Astrocyte (in vitro differentiated cells and primary cell): ENCODE measurements around the gene TMEM40. TPM values are rescaled to one million over a fixed set of nuclear protein-coding genes. Genes with fewer than 3 reads are reported as not detected.
"Not testable (repeated sequence)": the region's sequence is repeated elsewhere in the genome, so short reads cannot be mapped to it uniquely, and the experiment has no call there.

ENCODE experiments used
- DNase-seq: peaks from one replicate; pipeline ENCODE4 v3.0.0-alpha.2; 2010; ENCODE audit warnings: low read depth
- FAIRE-seq: peaks from 2 replicates; lab custom pipeline; 2011; peaks lifted over from hg19 to GRCh38; lab: Jason Lieb, UNC
- H2AFZ ChIP-seq: 2 replicates; pipeline ENCODE4 v1.6.0; 2012; ENCODE audit warnings: low read depth, low read length, inconsistent platforms
- H3K27ac ChIP-seq: 2 replicates; pipeline ENCODE4 v1.5.1; 2011; ENCODE audit warnings: low read depth, low read length, inconsistent platforms
- H3K27me3 ChIP-seq: 2 replicates; pipeline ENCODE4 v1.6.0; 2011; ENCODE audit warnings: low read length, inconsistent platforms; ENCODE audit not compliant: insufficient read depth
- H3K36me3 ChIP-seq: 2 replicates; pipeline ENCODE4 v1.5.1; 2011; ENCODE audit warnings: low read length, inconsistent platforms; ENCODE audit not compliant: insufficient read depth
- H3K4me1 ChIP-seq: 2 replicates; pipeline ENCODE4 v1.5.1; 2011; ENCODE audit warnings: low read length, inconsistent platforms; ENCODE audit not compliant: insufficient read depth
- H3K4me2 ChIP-seq: 2 replicates; pipeline ENCODE4 v1.6.0; 2012; ENCODE audit warnings: low read length, inconsistent platforms
- H3K4me3 ChIP-seq: 2 replicates; pipeline ENCODE4 v1.5.1; 2011; ENCODE audit warnings: low read depth, mild to moderate bottlenecking, low read length, inconsistent platforms; ENCODE audit not compliant: insufficient read depth
- H3K79me2 ChIP-seq: 2 replicates; pipeline ENCODE4 v1.6.0; 2012; ENCODE audit warnings: mild to moderate bottlenecking, low read length, inconsistent platforms; ENCODE audit not compliant: insufficient read depth
- H3K9ac ChIP-seq: 2 replicates; pipeline ENCODE4 v1.6.0; 2012; ENCODE audit warnings: mild to moderate bottlenecking, low read length, inconsistent platforms
- H3K9me3 ChIP-seq: 2 replicates; pipeline ENCODE4 v1.5.1; 2012; ENCODE audit warnings: low read depth, mild to moderate bottlenecking, low read length, inconsistent platforms; ENCODE audit not compliant: insufficient read depth
- H4K20me1 ChIP-seq: 2 replicates; pipeline ENCODE4 v1.6.0; 2012; ENCODE audit warnings: low read length, inconsistent platforms; ENCODE audit not compliant: insufficient read depth
- H3K27ac Mint-ChIP-seq: one replicate; pipeline ENCODE4 v1.8.0; 2021; ENCODE audit warnings: mild to moderate bottlenecking, mixed read lengths; ENCODE audit not compliant: unreplicated experiment
- H3K27me3 Mint-ChIP-seq: one replicate; pipeline ENCODE4 v1.8.0; 2021; ENCODE audit warnings: low read depth, mixed read lengths; ENCODE audit not compliant: unreplicated experiment
- H3K36me3 Mint-ChIP-seq: one replicate; pipeline ENCODE4 v1.8.0; 2021; ENCODE audit warnings: low read depth, mixed read lengths; ENCODE audit not compliant: unreplicated experiment
- H3K4me1 Mint-ChIP-seq: one replicate; pipeline ENCODE4 v1.8.0; 2021; ENCODE audit warnings: low read depth, mixed read lengths; ENCODE audit not compliant: unreplicated experiment
- H3K4me3 Mint-ChIP-seq: one replicate; pipeline ENCODE4 v1.8.0; 2021; ENCODE audit warnings: mild to moderate bottlenecking, moderate library complexity, mixed read lengths; ENCODE audit not compliant: unreplicated experiment
- H3K9me3 Mint-ChIP-seq: one replicate; pipeline ENCODE4 v1.8.0; 2021; ENCODE audit warnings: mild to moderate bottlenecking, mixed read lengths; ENCODE audit not compliant: unreplicated experiment
- EZH2 ChIP-seq: IDR thresholded peaks from 2 replicates; pipeline ENCODE4 v1.6.1; 2012; ENCODE audit warnings: mild to moderate bottlenecking, low read length, inconsistent platforms; ENCODE audit not compliant: insufficient read depth
- total RNA-seq: library from RNA; stranded (reverse); gene quantifications from 2 replicates; pipeline ENCODE4 v1.2.1, GENCODE V29; 2021
- TF ChIP-seq, protein P1 (sequence below): IDR thresholded peaks from 2 replicates; pipeline ENCODE4 v1.5.1; 2011; ENCODE audit warnings: low read depth, mild to moderate bottlenecking, inconsistent platforms, low read length, moderate library complexity; ENCODE audit not compliant: insufficient read depth

The TMEM40 gene
- total RNA-seq, 1 donor from 2014 or later = 2.0 TPM

DNA sequence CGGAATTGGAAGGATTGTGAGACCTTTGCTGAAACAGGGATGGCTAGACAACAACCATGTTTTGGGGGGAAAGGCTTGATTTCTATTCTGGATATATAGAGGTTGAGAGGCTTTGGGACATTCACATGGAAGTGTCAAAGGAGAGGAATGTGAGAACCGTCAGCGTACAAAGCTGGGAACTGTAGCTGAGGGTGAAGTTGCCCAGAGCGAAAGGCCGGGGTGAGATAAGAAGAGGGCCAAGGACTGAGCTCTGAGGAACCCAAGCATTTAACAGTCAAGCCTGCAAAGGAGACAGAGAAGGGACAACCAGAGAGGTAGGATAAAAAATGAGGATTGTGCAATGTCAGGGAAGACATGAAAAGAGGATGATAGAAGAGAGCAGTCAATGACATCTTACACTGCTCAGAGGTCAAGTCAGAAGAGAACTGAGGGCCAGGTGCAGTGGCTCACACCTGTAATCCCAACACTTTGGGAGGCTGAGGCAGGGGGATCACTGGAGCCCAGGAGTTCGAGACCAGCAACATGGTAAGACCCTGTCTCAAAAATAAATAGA, 53.6 kb downstream of the TMEM40 start:
- H3K79me2 ChIP-seq = no peaks in the 10 kb centered on the region
- H3K4me1 Mint-ChIP-seq = peaks cover 14% of the 10 kb centered on the region
- TF ChIP-seq, protein P1, sequence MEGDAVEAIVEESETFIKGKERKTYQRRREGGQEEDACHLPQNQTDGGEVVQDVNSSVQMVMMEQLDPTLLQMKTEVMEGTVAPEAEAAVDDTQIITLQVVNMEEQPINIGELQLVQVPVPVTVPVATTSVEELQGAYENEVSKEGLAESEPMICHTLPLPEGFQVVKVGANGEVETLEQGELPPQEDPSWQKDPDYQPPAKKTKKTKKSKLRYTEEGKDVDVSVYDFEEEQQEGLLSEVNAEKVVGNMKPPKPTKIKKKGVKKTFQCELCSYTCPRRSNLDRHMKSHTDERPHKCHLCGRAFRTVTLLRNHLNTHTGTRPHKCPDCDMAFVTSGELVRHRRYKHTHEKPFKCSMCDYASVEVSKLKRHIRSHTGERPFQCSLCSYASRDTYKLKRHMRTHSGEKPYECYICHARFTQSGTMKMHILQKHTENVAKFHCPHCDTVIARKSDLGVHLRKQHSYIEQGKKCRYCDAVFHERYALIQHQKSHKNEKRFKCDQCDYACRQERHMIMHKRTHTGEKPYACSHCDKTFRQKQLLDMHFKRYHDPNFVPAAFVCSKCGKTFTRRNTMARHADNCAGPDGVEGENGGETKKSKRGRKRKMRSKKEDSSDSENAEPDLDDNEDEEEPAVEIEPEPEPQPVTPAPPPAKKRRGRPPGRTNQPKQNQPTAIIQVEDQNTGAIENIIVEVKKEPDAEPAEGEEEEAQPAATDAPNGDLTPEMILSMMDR = no peak
- no peak for TF ChIP-seq EZH2
- H3K4me2 ChIP-seq = no peak overlapping the region
- peaks cover 1% of the 10 kb centered on the region for H3K36me3 Mint-ChIP-seq
- no peak overlapping the region for H2AFZ ChIP-seq
- H3K27ac Mint-ChIP-seq = no peak overlapping the region
- peaks cover 6% of the 10 kb centered on the region for H3K27me3 ChIP-seq
- H3K27ac ChIP-seq = no peak overlapping the region
- no peaks in the 10 kb centered on the region for H3K36me3 ChIP-seq
- no peaks in the 10 kb centered on the region for H4K20me1 ChIP-seq
- peaks cover 4% of the 10 kb centered on the region for H3K9me3 Mint-ChIP-seq
- H3K9me3 ChIP-seq = no peaks in the 10 kb centered on the region
- peaks cover 21% of the 10 kb centered on the region for H3K27me3 Mint-ChIP-seq
- DNase-seq (no peak), FAIRE-seq (no peak)
- H3K4me3 ChIP-seq = no peak overlapping the region
- H3K4me3 Mint-ChIP-seq = no peak overlapping the region
- peaks cover 8% of the 10 kb centered on the region for H3K4me1 ChIP-seq
- no peak overlapping the region for H3K9ac ChIP-seq

DNA sequence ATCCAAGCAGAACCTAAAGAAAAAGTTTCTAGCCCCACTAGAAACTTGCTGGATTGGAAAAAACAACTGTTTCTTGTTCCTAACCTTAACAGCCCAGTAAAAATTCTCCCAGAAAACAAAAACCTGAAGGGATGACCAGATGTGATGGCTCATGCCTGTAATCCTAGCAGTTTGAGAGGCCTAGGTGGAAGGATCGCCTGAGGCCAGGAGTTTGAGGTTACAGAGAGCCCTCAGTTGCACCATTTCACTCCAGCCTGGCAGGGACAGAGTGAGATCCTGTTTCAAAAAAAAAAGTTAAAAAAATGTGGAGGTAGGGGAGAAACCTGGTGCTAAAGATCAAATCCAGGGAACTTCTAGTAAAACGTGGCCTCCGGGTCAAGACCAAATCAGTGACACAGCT, 56.6 kb downstream of the TMEM40 start:
- no peak overlapping the region for H3K27ac ChIP-seq
- Mint-ChIP-seq H3K9me3 (peaks cover 2% of the 10 kb centered on the region), H3K4me1 (peaks cover 4% of the 10 kb centered on the region), H3K4me3 (no peak overlapping the region), H3K36me3 (peaks cover 1% of the 10 kb centered on the region), H3K27me3 (peaks cover 14% of the 10 kb centered on the region), H3K27ac (no peak overlapping the region)
- H3K4me3 ChIP-seq = no peak overlapping the region
- H3K4me2 ChIP-seq = no peak overlapping the region
- peaks cover 8% of the 10 kb centered on the region for H3K27me3 ChIP-seq
- no peak for DNase-seq
- H3K9me3 ChIP-seq = no peaks in the 10 kb centered on the region
- TF ChIP-seq EZH2 = no peak
- TF ChIP-seq, protein P1 = no peak
- H2AFZ ChIP-seq = no peak overlapping the region
- H3K9ac ChIP-seq = no peak overlapping the region
- no peaks in the 10 kb centered on the region for H3K4me1 ChIP-seq
- H3K79me2 ChIP-seq = no peaks in the 10 kb centered on the region
- H3K36me3 ChIP-seq = no peaks in the 10 kb centered on the region
- H4K20me1 ChIP-seq = no peaks in the 10 kb centered on the region
- no peak for FAIRE-seq

DNA sequence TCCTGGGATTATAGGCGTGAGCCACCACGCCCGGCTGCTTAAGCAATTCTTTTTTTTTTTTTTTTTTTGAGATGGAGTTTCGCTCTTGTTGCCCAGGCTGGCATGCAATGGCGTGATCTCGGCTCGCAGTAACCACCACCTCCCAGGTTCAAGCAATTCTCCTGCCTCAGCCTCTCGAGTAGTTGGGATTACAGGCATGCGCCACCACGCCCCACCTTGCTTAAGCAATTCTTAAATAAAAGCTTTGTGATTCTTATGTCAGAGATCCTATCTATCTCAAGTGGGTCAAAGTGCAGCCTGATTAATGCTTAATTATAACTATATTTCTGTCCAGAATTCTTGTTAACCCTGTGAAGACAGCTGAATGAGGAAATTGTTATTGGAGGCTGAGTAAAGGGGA, 57.5 kb downstream of the TMEM40 start:
- not testable (repeated sequence) for DNase-seq, H3K4me2 ChIP-seq, H3K4me3 Mint-ChIP-seq, H3K9ac ChIP-seq, H3K36me3 Mint-ChIP-seq, H3K4me1 ChIP-seq, H2AFZ ChIP-seq, H3K27me3 ChIP-seq, H3K27ac ChIP-seq, H3K79me2 ChIP-seq, H3K36me3 ChIP-seq, FAIRE-seq, H4K20me1 ChIP-seq, H3K4me3 ChIP-seq, H3K9me3 ChIP-seq, H3K27ac Mint-ChIP-seq, H3K4me1 Mint-ChIP-seq, H3K9me3 Mint-ChIP-seq
- peaks cover 14% of the 10 kb centered on the region for H3K27me3 Mint-ChIP-seq
